GM12801 (cell line): ENCODE measurements around the gene TMTC1.

Experiments used
- CTCF ChIP-seq: IDR thresholded peaks from one replicate; pipeline ENCODE4 v1.5.1; 2011; ENCODE audit warnings: control low read depth; ENCODE audit not compliant: insufficient read length; ENCODE audit errors: extremely low read depth

Gene TMTC1

GRCh38 chr12:29578731-29579130 is 205.0 kb downstream of the TMTC1 start:
- TF ChIP-seq CTCF = no peak

- TF ChIP-seq CTCF = no peak
Measured at GRCh38 chr12:29578070-29578469, 205.7 kb downstream of the TMTC1 start.

GRCh38 chr12:29574500-29574899 is 209.2 kb downstream of the TMTC1 start:
- TF ChIP-seq CTCF = no peak

GRCh38 chr12:29572938-29573337 is 210.8 kb downstream of the TMTC1 start:
- TF ChIP-seq CTCF = no peak

- no peak for TF ChIP-seq CTCF
Measured at GRCh38 chr12:29572464-29572863, 211.3 kb downstream of the TMTC1 start.

- TF ChIP-seq CTCF = no peak
Measured at GRCh38 chr12:29569132-29569757, 214.5 kb downstream of the TMTC1 start.

GRCh38 chr12:29566441-29566840 is 217.3 kb downstream of the TMTC1 start:
- no peak for TF ChIP-seq CTCF
